Adrenal gland (tissue), 5 donors: Measurements from ENCODE around the gene SNTB2.

Experiments
- CTCF ChIP-seq, 6 experiments: fragments of 450-650 bp in 4 of 6; fragments of 200-600 bp in 2 of 6; sonication (generic) in 1 of 6; IDR thresholded peaks; 1 replicate in 5 of 6; 2 replicates in 1 of 6; pipeline versions ENCODE4 v1.5.1 to v1.8.0; 2016 to 2021; ENCODE audit warnings: antibody characterized with exemption in 6 of 6, mild to moderate bottlenecking in 2 of 6, moderate library complexity in 1 of 6
- POLR2A ChIP-seq, 2 donors: fragments of 450-650 bp; IDR thresholded peaks; one replicate each; pipeline ENCODE4 v1.6.1; 2017; ENCODE audit warnings: antibody characterized with exemption in 2 of 2, mild to moderate bottlenecking in 2 of 2, moderate library complexity in 1 of 2
- donor health status: DM: no; HTN: no; CAD: no.

DNA sequence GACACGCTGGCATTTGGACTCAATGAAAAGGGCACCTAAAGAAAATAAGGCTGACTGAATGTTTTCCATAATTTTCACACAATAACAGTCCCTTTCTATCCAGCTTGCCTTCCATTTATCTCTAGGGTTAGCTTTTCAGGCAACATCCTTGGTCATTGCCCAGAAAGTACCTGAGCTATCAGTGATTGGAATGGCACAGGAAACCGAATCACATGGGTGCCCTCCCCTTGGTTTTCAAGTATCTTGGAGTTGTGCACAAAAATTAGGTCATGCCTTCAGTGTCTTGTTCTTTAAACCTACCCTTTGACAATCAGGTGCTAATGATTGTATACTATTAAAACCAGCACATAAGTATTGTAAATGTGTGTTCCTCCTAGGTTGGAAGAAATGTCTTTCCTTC, 120.9 kb downstream of the SNTB2 start:
- no peak for TF ChIP-seq CTCF (IDR thresholded peaks at IDR 0.05)
- no peak for TF ChIP-seq POLR2A (IDR thresholded peaks at IDR 0.05)
